ENCODE data around the gene CDH13. TPM values are rescaled to one million over a fixed set of nuclear protein-coding genes. Genes with fewer than 3 reads are reported as not detected.

Gene CDH13
- total and polyA plus RNA-seq, 10 of the 15 experiments (the other 5 are each of a cell fraction or from before 2014, with no cell fraction given): under 0.01 to 0.05 TPM; not detected in 8

GRCh38 chr16:82886146-82886545 lies 259.4 kb downstream of the CDH13 start:
- no peak for DNase-seq (ENCODE audit: low read depth, low spot score)
- ChIA-PET POLR2A (no interaction called here), SMC1A (ENCODE audit: uncharacterized antibody, unreplicated experiment) (no interaction called here), CTCF (no interaction called here), RAD21 (ENCODE audit: unreplicated experiment) (no interaction called here)
- Histone ChIP-seq H4K20me1 (ENCODE audit: control insufficient read depth, insufficient read depth) (no peaks in the 10 kb centered on the region), H3K27me3 (replicated peaks in 1 of 2; ENCODE audit: control insufficient read depth in 2 of 2, insufficient read depth in 2 of 2, low read length in 1 of 2) (no peaks in the 10 kb centered on the region; a peak in 1 of 4 replicates), H3K9ac (ENCODE audit: control insufficient read depth, insufficient read depth, low read length) (no peak overlapping the region), H3K4me2 (ENCODE audit: control insufficient read depth, insufficient read depth) (no peak overlapping the region), H3K4me3 (no peak overlapping the region), H3K27ac (ENCODE audit: control insufficient read depth, insufficient read depth) (no peak overlapping the region), H3K4me1 (ENCODE audit: control insufficient read depth, insufficient read depth, low read length) (no peaks in the 10 kb centered on the region), H2AFZ (ENCODE audit: control insufficient read depth, low read depth, low read length) (no peak overlapping the region), H3K79me2 (ENCODE audit: control insufficient read depth, insufficient read depth, low read length) (no peaks in the 10 kb centered on the region), H3K9me3 (replicated peaks; ENCODE audit: control insufficient read depth, insufficient read depth, low read length) (no peaks in the 10 kb centered on the region), H3K36me3 (ENCODE audit: control insufficient read depth in 2 of 2, insufficient read depth in 2 of 2, low read length in 1 of 2) (no peaks in the 10 kb centered on the region)
- FAIRE-seq: no peak
- TF ChIP-seq RCOR1 (conservative IDR thresholded peaks at IDR 0.05; ENCODE audit: low read depth, low read length): no peak
- TF ChIP-seq ZNF274 (IDR thresholded peaks at IDR 0.05; ENCODE audit: insufficient read depth, insufficient read length): no peak
- TF ChIP-seq RAD21 (IDR thresholded peaks at IDR 0.05; ENCODE audit: insufficient read depth, low read depth, low read length): no peak
- no peak for TF ChIP-seq E2F4 (IDR thresholded peaks at IDR 0.05; ENCODE audit: low read depth, low read length)
- no peak for TF ChIP-seq NFIC (IDR thresholded peaks at IDR 0.05; ENCODE audit: low read depth, low read length)
- TF ChIP-seq ZSCAN29 (IDR thresholded peaks at IDR 0.05): no peak
- no peak for TF ChIP-seq SP1 (IDR thresholded peaks at IDR 0.05; ENCODE audit: low read depth, low read length)
- TF ChIP-seq ZBTB4 (CRISPR knock-in tag; IDR thresholded peaks at IDR 0.05): no peak
- no peak for TF ChIP-seq PKNOX1 (IDR thresholded peaks at IDR 0.05)
- TF ChIP-seq MXI1 (IDR thresholded peaks at IDR 0.05; ENCODE audit: low read depth, low read length): no peak
- no peak for TF ChIP-seq BMI1 (IDR thresholded peaks at IDR 0.05; ENCODE audit: borderline replicate concordance)
- no peak for TF ChIP-seq HCFC1 (IDR thresholded peaks at IDR 0.05; ENCODE audit: low read length)
- no peak for TF ChIP-seq ZNF207 (IDR thresholded peaks at IDR 0.05; ENCODE audit: borderline replicate concordance)
- intact Hi-C loops (cut with micrococcal nuclease; ENCODE audit: unreplicated experiment) (no loop called here), in situ Hi-C loops (cut with MboI) (no loop called here)
- no TSS peak for BruUV-seq (replicated peaks)
- no peak for ATAC-seq
- 48% methylated on average over 2 of the region's 2 CpGs for WGBS (ENCODE audit: insufficient coverage, insufficient replicate concordance, low lambda C conversion rate, missing lambda C conversion rate)
